Astrocyte (in vitro differentiated cells and primary cell): ENCODE results near the gene TTLL7. TPM values are rescaled to one million over a fixed set of nuclear protein-coding genes. Genes with fewer than 3 reads are reported as not detected.

Experiments used
- DNase-seq: peaks from one replicate; pipeline ENCODE4 v3.0.0-alpha.2; 2010; ENCODE audit warnings: low read depth
- FAIRE-seq: peaks from 2 replicates; lab custom pipeline; 2011; peaks lifted over from hg19 to GRCh38; lab: Jason Lieb, UNC
- H2AFZ ChIP-seq: 2 replicates; pipeline ENCODE4 v1.6.0; 2012; ENCODE audit warnings: low read depth, low read length, inconsistent platforms
- H3K27ac ChIP-seq: 2 replicates; pipeline ENCODE4 v1.5.1; 2011; ENCODE audit warnings: low read depth, low read length, inconsistent platforms
- H3K27me3 ChIP-seq: 2 replicates; pipeline ENCODE4 v1.6.0; 2011; ENCODE audit warnings: low read length, inconsistent platforms; ENCODE audit not compliant: insufficient read depth
- H3K36me3 ChIP-seq: 2 replicates; pipeline ENCODE4 v1.5.1; 2011; ENCODE audit warnings: low read length, inconsistent platforms; ENCODE audit not compliant: insufficient read depth
- H3K4me1 ChIP-seq: 2 replicates; pipeline ENCODE4 v1.5.1; 2011; ENCODE audit warnings: low read length, inconsistent platforms; ENCODE audit not compliant: insufficient read depth
- H3K4me2 ChIP-seq: 2 replicates; pipeline ENCODE4 v1.6.0; 2012; ENCODE audit warnings: low read length, inconsistent platforms
- H3K4me3 ChIP-seq: 2 replicates; pipeline ENCODE4 v1.5.1; 2011; ENCODE audit warnings: low read depth, mild to moderate bottlenecking, low read length, inconsistent platforms; ENCODE audit not compliant: insufficient read depth
- H3K79me2 ChIP-seq: 2 replicates; pipeline ENCODE4 v1.6.0; 2012; ENCODE audit warnings: mild to moderate bottlenecking, low read length, inconsistent platforms; ENCODE audit not compliant: insufficient read depth
- H3K9ac ChIP-seq: 2 replicates; pipeline ENCODE4 v1.6.0; 2012; ENCODE audit warnings: mild to moderate bottlenecking, low read length, inconsistent platforms
- H3K9me3 ChIP-seq: 2 replicates; pipeline ENCODE4 v1.5.1; 2012; ENCODE audit warnings: low read depth, mild to moderate bottlenecking, low read length, inconsistent platforms; ENCODE audit not compliant: insufficient read depth
- H4K20me1 ChIP-seq: 2 replicates; pipeline ENCODE4 v1.6.0; 2012; ENCODE audit warnings: low read length, inconsistent platforms; ENCODE audit not compliant: insufficient read depth
- H3K27ac Mint-ChIP-seq: one replicate; pipeline ENCODE4 v1.8.0; 2021; ENCODE audit warnings: mild to moderate bottlenecking, mixed read lengths; ENCODE audit not compliant: unreplicated experiment
- H3K27me3 Mint-ChIP-seq: one replicate; pipeline ENCODE4 v1.8.0; 2021; ENCODE audit warnings: low read depth, mixed read lengths; ENCODE audit not compliant: unreplicated experiment
- H3K36me3 Mint-ChIP-seq: one replicate; pipeline ENCODE4 v1.8.0; 2021; ENCODE audit warnings: low read depth, mixed read lengths; ENCODE audit not compliant: unreplicated experiment
- H3K4me1 Mint-ChIP-seq: one replicate; pipeline ENCODE4 v1.8.0; 2021; ENCODE audit warnings: low read depth, mixed read lengths; ENCODE audit not compliant: unreplicated experiment
- H3K4me3 Mint-ChIP-seq: one replicate; pipeline ENCODE4 v1.8.0; 2021; ENCODE audit warnings: mild to moderate bottlenecking, moderate library complexity, mixed read lengths; ENCODE audit not compliant: unreplicated experiment
- H3K9me3 Mint-ChIP-seq: one replicate; pipeline ENCODE4 v1.8.0; 2021; ENCODE audit warnings: mild to moderate bottlenecking, mixed read lengths; ENCODE audit not compliant: unreplicated experiment
- CTCF ChIP-seq: IDR thresholded peaks from 2 replicates; pipeline ENCODE4 v1.5.1; 2011; ENCODE audit warnings: low read depth, mild to moderate bottlenecking, inconsistent platforms, low read length, moderate library complexity; ENCODE audit not compliant: insufficient read depth
- EZH2 ChIP-seq: IDR thresholded peaks from 2 replicates; pipeline ENCODE4 v1.6.1; 2012; ENCODE audit warnings: mild to moderate bottlenecking, low read length, inconsistent platforms; ENCODE audit not compliant: insufficient read depth
- total RNA-seq: library from RNA; stranded (reverse); gene quantifications from 2 replicates; pipeline ENCODE4 v1.2.1, GENCODE V29; 2021

TTLL7 gene
- total RNA-seq, 1 donor from 2014 or later: 28.5 TPM

GRCh38 chr1:83999316-83999819, 436 bp upstream of the TTLL7 start:
- no peaks in the 10 kb centered on the region for H3K79me2 ChIP-seq
- peaks cover 16% of the 10 kb centered on the region for H3K27me3 Mint-ChIP-seq
- H4K20me1 ChIP-seq: peaks cover 4% of the 10 kb centered on the region
- H3K4me2 ChIP-seq: peak overlapping the region; percentile 94
- peaks cover 6% of the 10 kb centered on the region for H3K4me1 ChIP-seq
- H3K27me3 ChIP-seq: no peaks in the 10 kb centered on the region
- peaks cover 18% of the 10 kb centered on the region for H3K4me1 Mint-ChIP-seq
- peak overlapping the region; percentile 81 for H3K4me3 Mint-ChIP-seq
- peak overlapping the region; percentile 85 for H3K27ac ChIP-seq
- FAIRE-seq (no peak), DNase-seq (peak; percentile 65)
- H3K36me3 ChIP-seq: no peaks in the 10 kb centered on the region
- H2AFZ ChIP-seq: peak overlapping the region; percentile 91
- H3K9me3 ChIP-seq: no peaks in the 10 kb centered on the region
- no peaks in the 10 kb centered on the region for H3K36me3 Mint-ChIP-seq
- H3K4me3 ChIP-seq: peak overlapping the region; percentile 74
- TF ChIP-seq EZH2: no peak
- no peak for TF ChIP-seq CTCF
- H3K27ac Mint-ChIP-seq: peak overlapping the region; percentile 79
- no peaks in the 10 kb centered on the region for H3K9me3 Mint-ChIP-seq
- peak overlapping the region; percentile 95 for H3K9ac ChIP-seq

- peaks cover 16% of the 10 kb centered on the region for H3K27me3 Mint-ChIP-seq
- peak overlapping the region; percentile 74 for H3K4me3 ChIP-seq
- H3K9ac ChIP-seq: peak overlapping the region; percentile 95
- peaks cover 6% of the 10 kb centered on the region for H3K4me1 ChIP-seq
- H3K36me3 ChIP-seq: no peaks in the 10 kb centered on the region
- H4K20me1 ChIP-seq: peaks cover 4% of the 10 kb centered on the region
- peak overlapping the region; percentile 96 for H3K4me3 Mint-ChIP-seq
- H2AFZ ChIP-seq: peak overlapping the region; percentile 91
- peak; percentile 34 for DNase-seq
- H3K36me3 Mint-ChIP-seq: no peaks in the 10 kb centered on the region
- peak overlapping the region; percentile 94 for H3K4me2 ChIP-seq
- H3K27me3 ChIP-seq: no peaks in the 10 kb centered on the region
- H3K9me3 Mint-ChIP-seq: no peaks in the 10 kb centered on the region
- H3K79me2 ChIP-seq: peaks cover 5% of the 10 kb centered on the region
- H3K27ac Mint-ChIP-seq: peak overlapping the region; percentile 84
- no peak for TF ChIP-seq CTCF
- TF ChIP-seq EZH2: no peak
- no peak for FAIRE-seq
- no peaks in the 10 kb centered on the region for H3K9me3 ChIP-seq
- H3K27ac ChIP-seq: no peak overlapping the region
- H3K4me1 Mint-ChIP-seq: peaks cover 18% of the 10 kb centered on the region
Observed at GRCh38 chr1:83998205-83998497, 781 bp downstream of the TTLL7 start.

- Mint-ChIP-seq H3K4me3 (no peak overlapping the region), H3K9me3 (no peaks in the 10 kb centered on the region), H3K36me3 (no peaks in the 10 kb centered on the region), H3K27me3 (peaks cover 16% of the 10 kb centered on the region), H3K4me1 (peaks cover 18% of the 10 kb centered on the region), H3K27ac (no peak overlapping the region)
- FAIRE-seq: no peak
- no peak overlapping the region for H3K4me3 ChIP-seq
- TF ChIP-seq CTCF: no peak
- TF ChIP-seq EZH2: no peak
- H3K79me2 ChIP-seq: peaks cover 6% of the 10 kb centered on the region
- no peak overlapping the region for H2AFZ ChIP-seq
- H3K27me3 ChIP-seq: no peaks in the 10 kb centered on the region
- no peaks in the 10 kb centered on the region for H3K9me3 ChIP-seq
- peaks cover 6% of the 10 kb centered on the region for H3K4me1 ChIP-seq
- no peaks in the 10 kb centered on the region for H3K36me3 ChIP-seq
- no peak overlapping the region for H3K27ac ChIP-seq
- H3K4me2 ChIP-seq: no peak overlapping the region
- DNase-seq: no peak
- H3K9ac ChIP-seq: no peak overlapping the region
- peaks cover 4% of the 10 kb centered on the region for H4K20me1 ChIP-seq
Observed at GRCh38 chr1:83997631-83998030, 1.3 kb downstream of the TTLL7 start.
